ENCODE measurements around the gene MX2. TPM values are rescaled to one million over a fixed set of nuclear protein-coding genes. Genes with fewer than 3 reads are reported as not detected.

Gene MX2
- total and polyA plus RNA-seq, 2 experiments from 2014 or later = 5.4 to 9.2 TPM

GRCh38 chr21:41374177-41374712, 12.4 kb downstream of the MX2 start:
- Histone ChIP-seq H3K27me3 (ENCODE audit: insufficient read depth) (no peaks in the 10 kb centered on the region), H3K36me3 (ENCODE audit: insufficient read depth) (no peaks in the 10 kb centered on the region), H3K79me2 (replicated peaks; ENCODE audit: insufficient read depth) (0 out of 2 replicates have a peak, but pooled peaks cover 7% of the 10 kb centered on the region), H4K20me1 (replicated peaks; ENCODE audit: insufficient read depth) (no peaks in the 10 kb centered on the region), H2AFZ (no peak overlapping the region), H3K4me1 (ENCODE audit: insufficient read depth) (0 out of 2 replicates have a peak, but pooled peaks cover 12% of the 10 kb centered on the region), H3K27ac (ENCODE audit: low read depth) (no peak overlapping the region), H3F3A (replicated peaks; ENCODE audit: low read depth) (no peaks in the 10 kb centered on the region), H3K9me2 (ENCODE audit: insufficient read depth) (0 out of 2 replicates have a peak, but pooled peaks cover 10% of the 10 kb centered on the region), H3K4me2 (no peak overlapping the region), H3K4me3 (no peak overlapping the region)
- no peak overlapping the region for H3K27ac Mint-ChIP-seq
- H3K4me3 Mint-ChIP-seq = no peak overlapping the region
- ATAC-seq (no peak), DNase-seq (ENCODE audit: low spot score) (no peak)
- no peaks in the 10 kb centered on the region for H3K36me3 Mint-ChIP-seq (ENCODE audit: low read depth)
- peaks cover 7% of the 10 kb centered on the region for H3K27me3 Mint-ChIP-seq (ENCODE audit: insufficient read depth, low read depth, poor library complexity)
- TF ChIP-seq, protein P1, sequence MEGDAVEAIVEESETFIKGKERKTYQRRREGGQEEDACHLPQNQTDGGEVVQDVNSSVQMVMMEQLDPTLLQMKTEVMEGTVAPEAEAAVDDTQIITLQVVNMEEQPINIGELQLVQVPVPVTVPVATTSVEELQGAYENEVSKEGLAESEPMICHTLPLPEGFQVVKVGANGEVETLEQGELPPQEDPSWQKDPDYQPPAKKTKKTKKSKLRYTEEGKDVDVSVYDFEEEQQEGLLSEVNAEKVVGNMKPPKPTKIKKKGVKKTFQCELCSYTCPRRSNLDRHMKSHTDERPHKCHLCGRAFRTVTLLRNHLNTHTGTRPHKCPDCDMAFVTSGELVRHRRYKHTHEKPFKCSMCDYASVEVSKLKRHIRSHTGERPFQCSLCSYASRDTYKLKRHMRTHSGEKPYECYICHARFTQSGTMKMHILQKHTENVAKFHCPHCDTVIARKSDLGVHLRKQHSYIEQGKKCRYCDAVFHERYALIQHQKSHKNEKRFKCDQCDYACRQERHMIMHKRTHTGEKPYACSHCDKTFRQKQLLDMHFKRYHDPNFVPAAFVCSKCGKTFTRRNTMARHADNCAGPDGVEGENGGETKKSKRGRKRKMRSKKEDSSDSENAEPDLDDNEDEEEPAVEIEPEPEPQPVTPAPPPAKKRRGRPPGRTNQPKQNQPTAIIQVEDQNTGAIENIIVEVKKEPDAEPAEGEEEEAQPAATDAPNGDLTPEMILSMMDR (conservative IDR thresholded peaks at IDR 0.05; ENCODE audit: low read depth in 2 of 2) = no peak
- TF ChIP-seq, protein P2, sequence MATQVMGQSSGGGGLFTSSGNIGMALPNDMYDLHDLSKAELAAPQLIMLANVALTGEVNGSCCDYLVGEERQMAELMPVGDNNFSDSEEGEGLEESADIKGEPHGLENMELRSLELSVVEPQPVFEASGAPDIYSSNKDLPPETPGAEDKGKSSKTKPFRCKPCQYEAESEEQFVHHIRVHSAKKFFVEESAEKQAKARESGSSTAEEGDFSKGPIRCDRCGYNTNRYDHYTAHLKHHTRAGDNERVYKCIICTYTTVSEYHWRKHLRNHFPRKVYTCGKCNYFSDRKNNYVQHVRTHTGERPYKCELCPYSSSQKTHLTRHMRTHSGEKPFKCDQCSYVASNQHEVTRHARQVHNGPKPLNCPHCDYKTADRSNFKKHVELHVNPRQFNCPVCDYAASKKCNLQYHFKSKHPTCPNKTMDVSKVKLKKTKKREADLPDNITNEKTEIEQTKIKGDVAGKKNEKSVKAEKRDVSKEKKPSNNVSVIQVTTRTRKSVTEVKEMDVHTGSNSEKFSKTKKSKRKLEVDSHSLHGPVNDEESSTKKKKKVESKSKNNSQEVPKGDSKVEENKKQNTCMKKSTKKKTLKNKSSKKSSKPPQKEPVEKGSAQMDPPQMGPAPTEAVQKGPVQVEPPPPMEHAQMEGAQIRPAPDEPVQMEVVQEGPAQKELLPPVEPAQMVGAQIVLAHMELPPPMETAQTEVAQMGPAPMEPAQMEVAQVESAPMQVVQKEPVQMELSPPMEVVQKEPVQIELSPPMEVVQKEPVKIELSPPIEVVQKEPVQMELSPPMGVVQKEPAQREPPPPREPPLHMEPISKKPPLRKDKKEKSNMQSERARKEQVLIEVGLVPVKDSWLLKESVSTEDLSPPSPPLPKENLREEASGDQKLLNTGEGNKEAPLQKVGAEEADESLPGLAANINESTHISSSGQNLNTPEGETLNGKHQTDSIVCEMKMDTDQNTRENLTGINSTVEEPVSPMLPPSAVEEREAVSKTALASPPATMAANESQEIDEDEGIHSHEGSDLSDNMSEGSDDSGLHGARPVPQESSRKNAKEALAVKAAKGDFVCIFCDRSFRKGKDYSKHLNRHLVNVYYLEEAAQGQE (IDR thresholded peaks at IDR 0.05; ENCODE audit: unreplicated experiment) = no peak
- TF ChIP-seq STAT1 (IDR thresholded peaks at IDR 0.05; ENCODE audit: unreplicated experiment) (no peak), JUNB (IDR thresholded peaks at IDR 0.05; ENCODE audit: unreplicated experiment) (no peak), EZH2phosphoT487 (IDR thresholded peaks at IDR 0.05; ENCODE audit: unreplicated experiment) (no peak), EZH2 (IDR thresholded peaks at IDR 0.05; ENCODE audit: low read depth, unreplicated experiment) (no peak), ETS1 (IDR thresholded peaks at IDR 0.05) (no peak), POLR2AphosphoS5 (IDR thresholded peaks at IDR 0.05; ENCODE audit: low read depth) (no peak), CREB1 (CRISPR knock-in tag; IDR thresholded peaks at IDR 0.05; ENCODE audit: low read depth) (no peak), ZNF331 (CRISPR knock-in tag; IDR thresholded peaks at IDR 0.05; ENCODE audit: low read depth) (no peak), ZNF114 (CRISPR knock-in tag; IDR thresholded peaks at IDR 0.05) (no peak), NANOG (IDR thresholded peaks at IDR 0.05; ENCODE audit: borderline replicate concordance) (no peak)
- TF ChIP-seq, protein P3, sequence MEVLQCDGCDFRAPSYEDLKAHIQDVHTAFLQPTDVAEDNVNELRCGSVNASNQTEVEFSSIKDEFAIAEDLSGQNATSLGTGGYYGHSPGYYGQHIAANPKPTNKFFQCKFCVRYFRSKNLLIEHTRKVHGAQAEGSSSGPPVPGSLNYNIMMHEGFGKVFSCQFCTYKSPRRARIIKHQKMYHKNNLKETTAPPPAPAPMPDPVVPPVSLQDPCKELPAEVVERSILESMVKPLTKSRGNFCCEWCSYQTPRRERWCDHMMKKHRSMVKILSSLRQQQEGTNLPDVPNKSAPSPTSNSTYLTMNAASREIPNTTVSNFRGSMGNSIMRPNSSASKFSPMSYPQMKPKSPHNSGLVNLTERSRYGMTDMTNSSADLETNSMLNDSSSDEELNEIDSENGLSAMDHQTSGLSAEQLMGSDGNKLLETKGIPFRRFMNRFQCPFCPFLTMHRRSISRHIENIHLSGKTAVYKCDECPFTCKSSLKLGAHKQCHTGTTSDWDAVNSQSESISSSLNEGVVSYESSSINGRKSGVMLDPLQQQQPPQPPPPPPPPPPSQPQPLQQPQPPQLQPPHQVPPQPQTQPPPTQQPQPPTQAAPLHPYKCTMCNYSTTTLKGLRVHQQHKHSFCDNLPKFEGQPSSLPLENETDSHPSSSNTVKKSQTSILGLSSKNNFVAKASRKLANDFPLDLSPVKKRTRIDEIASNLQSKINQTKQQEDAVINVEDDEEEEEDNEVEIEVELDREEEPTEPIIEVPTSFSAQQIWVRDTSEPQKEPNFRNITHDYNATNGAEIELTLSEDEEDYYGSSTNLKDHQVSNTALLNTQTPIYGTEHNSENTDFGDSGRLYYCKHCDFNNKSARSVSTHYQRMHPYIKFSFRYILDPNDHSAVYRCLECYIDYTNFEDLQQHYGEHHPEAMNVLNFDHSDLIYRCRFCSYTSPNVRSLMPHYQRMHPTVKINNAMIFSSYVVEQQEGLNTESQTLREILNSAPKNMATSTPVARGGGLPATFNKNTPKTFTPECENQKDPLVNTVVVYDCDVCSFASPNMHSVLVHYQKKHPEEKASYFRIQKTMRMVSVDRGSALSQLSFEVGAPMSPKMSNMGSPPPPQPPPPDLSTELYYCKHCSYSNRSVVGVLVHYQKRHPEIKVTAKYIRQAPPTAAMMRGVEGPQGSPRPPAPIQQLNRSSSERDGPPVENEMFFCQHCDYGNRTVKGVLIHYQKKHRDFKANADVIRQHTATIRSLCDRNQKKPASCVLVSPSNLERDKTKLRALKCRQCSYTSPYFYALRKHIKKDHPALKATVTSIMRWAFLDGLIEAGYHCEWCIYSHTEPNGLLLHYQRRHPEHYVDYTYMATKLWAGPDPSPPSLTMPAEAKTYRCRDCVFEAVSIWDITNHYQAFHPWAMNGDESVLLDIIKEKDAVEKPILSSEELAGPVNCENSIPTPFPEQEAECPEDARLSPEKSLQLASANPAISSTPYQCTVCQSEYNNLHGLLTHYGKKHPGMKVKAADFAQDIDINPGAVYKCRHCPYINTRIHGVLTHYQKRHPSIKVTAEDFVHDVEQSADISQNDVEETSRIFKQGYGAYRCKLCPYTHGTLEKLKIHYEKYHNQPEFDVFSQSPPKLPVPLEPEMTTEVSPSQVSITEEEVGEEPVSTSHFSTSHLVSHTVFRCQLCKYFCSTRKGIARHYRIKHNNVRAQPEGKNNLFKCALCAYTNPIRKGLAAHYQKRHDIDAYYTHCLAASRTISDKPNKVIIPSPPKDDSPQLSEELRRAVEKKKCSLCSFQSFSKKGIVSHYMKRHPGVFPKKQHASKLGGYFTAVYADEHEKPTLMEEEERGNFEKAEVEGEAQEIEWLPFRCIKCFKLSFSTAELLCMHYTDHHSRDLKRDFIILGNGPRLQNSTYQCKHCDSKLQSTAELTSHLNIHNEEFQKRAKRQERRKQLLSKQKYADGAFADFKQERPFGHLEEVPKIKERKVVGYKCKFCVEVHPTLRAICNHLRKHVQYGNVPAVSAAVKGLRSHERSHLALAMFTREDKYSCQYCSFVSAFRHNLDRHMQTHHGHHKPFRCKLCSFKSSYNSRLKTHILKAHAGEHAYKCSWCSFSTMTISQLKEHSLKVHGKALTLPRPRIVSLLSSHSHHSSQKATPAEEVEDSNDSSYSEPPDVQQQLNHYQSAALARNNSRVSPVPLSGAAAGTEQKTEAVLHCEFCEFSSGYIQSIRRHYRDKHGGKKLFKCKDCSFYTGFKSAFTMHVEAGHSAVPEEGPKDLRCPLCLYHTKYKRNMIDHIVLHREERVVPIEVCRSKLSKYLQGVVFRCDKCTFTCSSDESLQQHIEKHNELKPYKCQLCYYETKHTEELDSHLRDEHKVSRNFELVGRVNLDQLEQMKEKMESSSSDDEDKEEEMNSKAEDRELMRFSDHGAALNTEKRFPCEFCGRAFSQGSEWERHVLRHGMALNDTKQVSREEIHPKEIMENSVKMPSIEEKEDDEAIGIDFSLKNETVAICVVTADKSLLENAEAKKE (CRISPR knock-in tag; IDR thresholded peaks at IDR 0.05) = no peak
- H3K4me1 Mint-ChIP-seq = peaks cover 9% of the 10 kb centered on the region; the same call in 2 of the 3 replicates
- peaks cover 4% of the 10 kb centered on the region; the same call in 2 of the 3 replicates for H3K9me3 Mint-ChIP-seq
